ENCODE data around the gene DPPA2. TPM values are rescaled to one million over a fixed set of nuclear protein-coding genes. Genes with fewer than 3 reads are reported as not detected.

Gene DPPA2
- total RNA-seq, 2 experiments from 2014 or later = not detected

DNA sequence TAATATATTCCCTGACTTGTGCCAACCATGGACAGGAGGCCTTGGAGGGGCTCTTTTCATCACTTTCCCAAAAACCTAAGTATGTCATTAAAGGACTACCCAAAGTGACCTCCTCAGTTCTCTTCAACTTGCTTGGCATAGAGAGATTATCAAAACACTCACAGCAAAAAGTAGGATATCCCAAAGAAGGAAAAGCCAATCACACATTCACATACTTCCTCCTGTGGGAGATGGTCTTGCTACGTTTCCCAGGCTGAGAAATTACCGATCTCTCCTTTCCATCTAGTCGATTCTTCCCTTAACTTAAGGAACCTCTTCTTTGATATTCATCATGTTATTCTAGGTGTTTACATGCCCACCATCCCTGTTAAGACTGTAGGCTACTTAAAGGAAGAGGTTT is 11.9 kb upstream of the DPPA2 start:
- POLR2A ChIA-PET = no interaction called here
- CTCF ChIA-PET = no interaction called here

- ChIA-PET CTCF (no interaction called here), POLR2A (no interaction called here)
These were observed 9.3 kb upstream of the DPPA2 start for GRCh38 chr3:109325657-109326056.

DNA sequence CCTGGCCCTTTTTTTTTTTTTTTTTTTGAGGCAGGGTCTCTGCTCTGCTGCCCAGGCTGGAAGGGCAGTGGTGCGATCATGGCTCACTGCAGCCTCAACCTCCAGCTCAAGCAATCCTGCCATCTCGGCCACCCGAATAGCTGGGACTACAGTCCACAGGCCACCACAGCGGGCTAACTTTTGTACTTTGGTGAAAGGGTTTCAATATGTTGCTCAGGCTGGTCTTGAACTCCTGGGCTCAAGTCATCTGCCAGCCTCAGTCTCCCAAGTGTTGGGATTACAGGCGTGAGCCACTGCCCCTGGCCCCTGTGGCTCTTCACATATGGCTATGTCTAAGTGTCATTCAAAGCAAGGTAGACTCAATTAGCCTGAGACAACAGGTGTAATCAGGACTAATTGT is 8.8 kb upstream of the DPPA2 start:
- CTCF ChIA-PET = no interaction called here
- POLR2A ChIA-PET = no interaction called here

DNA sequence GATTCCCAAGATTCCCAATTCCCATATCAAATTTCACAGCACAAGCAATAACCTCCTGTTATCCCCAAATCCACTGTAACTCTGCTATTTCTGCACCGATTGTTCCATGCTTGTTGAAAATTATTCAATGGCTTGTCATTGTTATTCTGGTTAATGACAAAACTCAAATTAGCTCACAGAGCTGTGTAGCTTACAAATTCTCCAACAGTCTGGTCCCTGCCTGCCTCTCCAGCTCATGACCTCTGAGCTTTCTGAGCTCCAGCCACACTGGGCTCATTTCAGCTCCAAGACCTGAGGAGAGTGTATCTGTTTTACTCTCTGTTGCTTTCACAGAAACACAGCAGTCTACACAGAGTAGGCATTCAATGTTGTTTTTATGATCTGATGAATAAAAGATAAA is 3.3 kb downstream of the DPPA2 start:
- POLR2A ChIA-PET = no interaction called here
- CTCF ChIA-PET = no interaction called here

- ChIA-PET POLR2A (no interaction called here), CTCF (no interaction called here)
These were observed 18.8 kb downstream of the DPPA2 start for GRCh38 chr3:109297496-109297895.

GRCh38 chr3:109284071-109284470 is 32.2 kb downstream of the DPPA2 start:
- CTCF ChIA-PET = no interaction called here
- POLR2A ChIA-PET = no interaction called here

- POLR2A ChIA-PET = no interaction called here
These were observed 37.8 kb downstream of the DPPA2 start for GRCh38 chr3:109278546-109278945.

GRCh38 chr3:109278141-109278540 is 38.2 kb downstream of the DPPA2 start:
- ChIA-PET POLR2A (no interaction called here), CTCF (interaction anchor here (1.2 kb wide), 1 partner anchor 10 kb away, joined by 3 read pairs; no protein-coding TSS in a partner anchor)

More at GRCh38 chr3:109278546-109278945, 37.8 kb downstream of the DPPA2 start:
- CTCF ChIA-PET = interaction anchor here (1.2 kb wide), 1 partner anchor 10 kb away, joined by 3 read pairs; no protein-coding TSS in a partner anchor

DNA sequence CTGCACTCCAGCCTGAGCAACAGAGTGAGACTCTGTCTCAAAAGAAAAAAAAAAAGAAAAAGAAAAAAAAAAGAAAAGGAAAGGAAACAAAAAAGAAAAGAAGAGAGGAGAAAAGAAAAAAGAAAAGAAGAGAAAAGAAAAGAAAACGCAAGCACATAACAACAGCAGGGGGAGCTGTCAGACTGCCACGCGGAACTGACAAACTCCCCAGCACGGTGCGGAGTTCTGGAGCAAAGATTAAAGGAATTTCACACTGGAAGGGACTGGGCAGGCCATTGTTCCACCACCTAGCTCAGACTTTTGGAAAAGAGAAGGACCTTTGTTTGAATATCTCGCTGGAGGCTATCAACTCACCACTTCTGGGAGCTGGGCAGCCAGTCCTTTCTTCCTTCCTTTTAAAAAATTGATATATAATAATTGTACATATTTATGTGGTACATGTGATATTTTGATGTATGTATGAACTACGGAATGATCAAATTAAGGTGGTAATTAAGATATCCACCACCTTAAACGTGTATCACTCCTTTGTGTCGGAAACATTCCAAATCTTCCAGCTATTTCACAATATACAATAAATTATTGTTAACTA is 40.5 kb downstream of the DPPA2 start:
- ChIA-PET POLR2A (interaction anchor here (0.7 kb wide), 1 partner anchor 328 kb away, joined by 3 read pairs; no protein-coding TSS in a partner anchor), CTCF (interaction anchor here (0.7 kb wide), 1 partner anchor 123 kb away, joined by 3 read pairs; no protein-coding TSS in a partner anchor)

DNA sequence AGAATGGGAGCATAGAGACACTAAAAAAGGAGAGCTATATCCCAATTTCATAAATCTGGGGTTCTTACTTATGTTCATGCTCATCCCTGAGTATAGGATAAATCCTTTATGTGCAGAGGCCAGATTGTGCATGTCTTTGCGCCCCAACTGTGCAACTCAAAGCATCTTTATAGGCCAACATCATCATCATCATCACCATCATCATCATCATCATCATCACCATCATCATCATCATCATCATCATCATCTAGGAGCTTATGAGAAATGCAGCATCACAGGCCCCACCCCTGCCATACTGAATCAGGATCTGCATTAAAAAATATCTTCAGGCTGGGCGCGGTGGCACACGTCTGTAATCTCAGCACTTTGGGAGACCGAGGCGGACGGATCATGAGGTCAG is 45.5 kb downstream of the DPPA2 start:
- POLR2A ChIA-PET = no interaction called here
- CTCF ChIA-PET = no interaction called here

GRCh38 chr3:109269577-109270275 is 46.6 kb downstream of the DPPA2 start:
- CTCF ChIA-PET = no interaction called here

DNA sequence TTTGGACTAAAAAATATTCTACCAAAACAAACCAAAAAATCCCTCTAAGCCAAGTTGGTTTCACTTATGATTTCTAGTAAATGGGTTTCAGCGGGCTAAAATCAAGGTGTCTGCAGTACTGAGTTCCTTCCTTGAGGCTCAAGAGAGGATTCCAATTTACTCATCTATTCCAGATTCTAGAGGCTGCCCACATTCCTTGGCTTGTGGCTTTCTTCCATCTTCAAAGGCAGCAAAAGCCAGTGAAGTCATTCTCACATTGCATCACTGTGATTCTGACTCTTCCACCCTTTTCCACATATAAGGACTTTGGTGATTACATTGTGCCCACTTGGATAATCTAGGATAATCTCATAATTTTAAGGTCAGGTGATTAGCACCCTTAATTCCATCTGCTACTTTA is 48.1 kb downstream of the DPPA2 start:
- POLR2A ChIA-PET = no interaction called here
- CTCF ChIA-PET = interaction anchor here (0.6 kb wide), 1 partner anchor 11 kb away, joined by 3 read pairs; no protein-coding TSS in a partner anchor

More at GRCh38 chr3:109269577-109270275, 46.6 kb downstream of the DPPA2 start:
- POLR2A ChIA-PET = no interaction called here

- ChIA-PET POLR2A (no interaction called here), CTCF (no interaction called here)
These were observed 51.0 kb downstream of the DPPA2 start for GRCh38 chr3:109265295-109265694.

DNA sequence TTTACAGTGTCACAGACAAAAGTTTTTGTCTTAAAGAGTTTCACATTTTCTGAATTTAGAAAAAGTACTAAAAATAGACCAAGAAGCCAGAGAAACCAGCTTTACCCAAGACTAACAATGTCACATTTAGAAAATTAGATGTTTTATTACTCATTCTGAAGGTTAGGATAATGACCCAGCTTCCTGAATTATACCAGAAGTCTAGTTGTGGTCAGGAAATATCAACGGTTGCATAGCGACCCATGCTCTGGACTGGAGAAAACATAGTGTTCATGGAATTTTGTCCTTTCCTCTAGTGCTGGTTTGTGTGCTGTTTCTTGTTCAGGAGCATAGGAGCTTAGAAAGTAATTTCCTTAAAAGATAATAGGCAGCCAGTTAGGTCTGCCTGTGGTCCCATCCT is 59.0 kb downstream of the DPPA2 start:
- ChIA-PET POLR2A (no interaction called here), CTCF (no interaction called here)

- CTCF ChIA-PET = no interaction called here
- POLR2A ChIA-PET = no interaction called here
These were observed 61.5 kb downstream of the DPPA2 start for GRCh38 chr3:109254770-109255169.

DNA sequence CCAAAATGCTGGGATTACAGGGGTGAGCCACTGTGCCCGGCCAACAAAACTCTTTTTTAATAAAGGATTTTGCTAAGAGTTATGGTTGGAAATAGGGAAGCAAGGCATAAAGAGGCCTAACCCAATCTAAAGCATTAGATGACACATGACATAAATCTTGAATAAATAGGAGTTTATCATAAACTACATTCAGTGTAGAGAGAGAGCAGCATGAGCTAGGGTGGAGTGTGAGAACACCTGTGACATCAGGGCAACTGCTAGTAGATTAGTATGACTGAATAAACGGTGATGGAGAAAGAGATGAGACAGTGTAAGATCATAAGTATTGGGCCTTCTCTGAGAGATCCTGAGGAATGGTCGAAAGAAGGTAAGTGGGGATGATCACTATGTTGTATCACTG is 63.7 kb downstream of the DPPA2 start:
- ChIA-PET CTCF (no interaction called here), POLR2A (no interaction called here)

Other genes with a start within 250 kb of the DPPA2 start
- gene MORC1, start 198.4 kb downstream of the DPPA2 start, total RNA-seq = not detected
- gene C3orf85, start 179.8 kb downstream of the DPPA2 start, total RNA-seq = not detected
- gene DPPA4, start 21.0 kb upstream of the DPPA2 start, total RNA-seq = under 1 TPM; 0.06 to 0.23 TPM

Data from activated CD8-positive, alpha-beta memory T cell treated with anti-CD3 and anti-CD28 coated beads for 36 hours (primary cell).